B cell (primary cell): ENCODE results near the gene TMEM201. TPM values are rescaled to one million over a fixed set of nuclear protein-coding genes. Genes with fewer than 3 reads are reported as not detected.
"Not testable (repeated sequence)": the region's sequence is repeated elsewhere in the genome, so short reads cannot be mapped to it uniquely, and the experiment has no call there.

Source experiments
- ATAC-seq: fragments of 200-7000 bp; cut with Tn5 transposase; one replicate; pipeline ENCODE4 v1.10.0; 2021; ENCODE audit warnings: low read depth, mild to moderate bottlenecking, moderate number of reproducible peaks, moderate library complexity
- CTCF ChIA-PET: fragments of 350-600 bp; sonication (Branson Sonifier 250); formaldehyde crosslinking; loops from one replicate; lab custom pipeline; 2021; ENCODE audit warnings: antibody characterized with exemption, inconsistent platforms; lab: Charles Lee
- POLR2A ChIA-PET: fragments of 350-600 bp; sonication (Branson Sonifier 250); formaldehyde crosslinking; loops from one replicate; lab custom pipeline; 2021; ENCODE audit warnings: antibody characterized with exemption; lab: Charles Lee
- DNase-seq: peaks from one replicate; pipeline ENCODE4 v3.0.0; 2013
- H2AFZ ChIP-seq: 2 replicates; pipeline ENCODE4 v1.6.1; 2012; ENCODE audit warnings: mild to moderate bottlenecking, low read depth, low read length; ENCODE audit not compliant: insufficient read depth, poor library complexity, severe bottlenecking
- H3K27ac ChIP-seq, 2 donors: 1 replicate in 1 of 2; 2 replicates in 1 of 2; pipeline ENCODE4 v1.5.1; 2012 to 2013; ENCODE audit warnings: low read length in 2 of 2, mild to moderate bottlenecking in 2 of 2, moderate library complexity in 1 of 2
- H3K27me3 ChIP-seq, 4 experiments: fragments of 200-600 bp in 1 of 4; sonication (generic) in 1 of 4; replicated peaks in 1 of 4; 1 replicate in 2 of 4; 2 replicates in 2 of 4; pipeline versions ENCODE4 v1.6.1 to v1.7.0; 2013 to 2016; ENCODE audit warnings: low read length in 3 of 4, mild to moderate bottlenecking in 2 of 4, mixed read lengths in 1 of 4, moderate library complexity in 1 of 4; ENCODE audit not compliant: insufficient read depth in 4 of 4, control insufficient read depth in 3 of 4; ENCODE audit errors: control extremely low read depth in 1 of 4
- H3K36me3 ChIP-seq, 2 experiments: replicated peaks in 1 of 2; 1 replicate in 1 of 2; 2 replicates in 1 of 2; pipeline versions ENCODE4 v1.6.1 to v1.7.1; 2013; ENCODE audit warnings: low read length in 1 of 2; ENCODE audit not compliant: insufficient read depth in 2 of 2, control insufficient read depth in 1 of 2; ENCODE audit errors: control extremely low read depth in 1 of 2, extremely low read depth in 1 of 2
- H3K4me1 ChIP-seq, 2 donors: fragments of 200-600 bp in 1 of 2; sonication (generic) in 1 of 2; 1 replicate in 1 of 2; 2 replicates in 1 of 2; pipeline versions ENCODE4 v1.5.1 to v1.6.1; 2013 to 2017; ENCODE audit warnings: low read length in 2 of 2; ENCODE audit not compliant: control insufficient read depth in 2 of 2, insufficient read depth in 2 of 2
- H3K4me2 ChIP-seq: replicated peaks from 2 replicates; pipeline ENCODE3; 2012; ENCODE audit warnings: mild to moderate bottlenecking, low read depth, low read length; ENCODE audit not compliant: poor library complexity, severe bottlenecking
- H3K4me3 ChIP-seq, 5 experiments: fragments of 200-600 bp in 1 of 5; sonication (generic) in 1 of 5; 1 replicate in 3 of 5; 2 replicates in 2 of 5; pipeline versions ENCODE4 v1.5.1 to v1.7.0; 2011 to 2016; ENCODE audit warnings: low read length in 4 of 5, mild to moderate bottlenecking in 4 of 5, low read depth in 2 of 5, control low read depth in 1 of 5, moderate library complexity in 1 of 5; ENCODE audit not compliant: insufficient read depth in 1 of 5; ENCODE audit errors: control extremely low read depth in 1 of 5, extremely low read depth in 1 of 5
- H3K79me2 ChIP-seq: fragments of 200-600 bp; sonication (generic); one replicate; pipeline ENCODE4 v1.6.0; 2016; ENCODE audit warnings: low read length; ENCODE audit not compliant: control insufficient read depth, insufficient read depth
- H3K9ac ChIP-seq: fragments of 200-600 bp; sonication (generic); 2 replicates; pipeline ENCODE4 v1.6.1; 2017; ENCODE audit warnings: mild to moderate bottlenecking, low read length, moderate library complexity
- H3K9me3 ChIP-seq, 3 donors: one replicate each; pipeline versions ENCODE4 v1.6.1 to v1.7.1; 2013; ENCODE audit warnings: low read length in 2 of 3; ENCODE audit not compliant: control insufficient read depth in 2 of 3, insufficient read depth in 1 of 3; ENCODE audit errors: control extremely low read depth in 1 of 3
- H4K20me1 ChIP-seq: 2 replicates; pipeline ENCODE4 v1.6.0; 2012; ENCODE audit warnings: mild to moderate bottlenecking, low read length; ENCODE audit not compliant: insufficient read depth, control insufficient read depth, poor library complexity, severe bottlenecking
- H3K27ac Mint-ChIP-seq: one replicate; pipeline ENCODE4 v1.8.0; 2021; ENCODE audit warnings: mixed read lengths
- H3K27me3 Mint-ChIP-seq: one replicate; pipeline ENCODE4 v1.8.0; 2021; ENCODE audit warnings: mixed read lengths
- H3K4me1 Mint-ChIP-seq: one replicate; pipeline ENCODE4 v1.8.0; 2021; ENCODE audit warnings: mixed read lengths
- H3K4me3 Mint-ChIP-seq: one replicate; pipeline ENCODE4 v1.8.0; 2021; ENCODE audit warnings: mixed read lengths
- H3K9me3 Mint-ChIP-seq: one replicate; pipeline ENCODE4 v1.8.0; 2022; ENCODE audit warnings: mixed read lengths; ENCODE audit not compliant: insufficient read depth
- EZH2 ChIP-seq: IDR thresholded peaks from 2 replicates; pipeline ENCODE4 v1.6.1; 2012; ENCODE audit warnings: borderline replicate concordance, low read depth, mild to moderate bottlenecking, moderate library complexity, low read length; ENCODE audit not compliant: insufficient read depth, poor library complexity, severe bottlenecking
- WGBS: methylation state at CpG from one replicate; pipeline ENCODE4 v1.1.5; 2013; ENCODE audit warnings: missing lambda C conversion rate; ENCODE audit not compliant: insufficient coverage; 5-methylcytosine and 5-hydroxymethylcytosine counted together
- intact Hi-C: fragments of 100-400 bp; cut with micrococcal nuclease; formaldehyde crosslinking; loops from one replicate; pipeline ENCODE4 v1.10.0; 2022
- polyA plus RNA-seq: library from polyadenylated mRNA; depleted of rRNA; stranded (reverse); fragments of >200 nt; gene quantifications from 2 replicates; pipeline ENCODE4 v1.2.3, GENCODE V29; 2012
- total RNA-seq, 2 donors: library from RNA; stranded (reverse); fragments of 120-200 nt in 1 of 2; gene quantifications; 1 replicate in 1 of 2; 2 replicates in 1 of 2; pipeline versions ENCODE4 v1.2.3 to v1.2.4, GENCODE V29; 2013 to 2022
- TF ChIP-seq, protein P1 (sequence below): fragments of 200-600 bp; IDR thresholded peaks from one replicate; pipeline ENCODE4 v1.8.0; 2022; ENCODE audit warnings: antibody characterized with exemption, mild to moderate bottlenecking

TMEM201 gene
- total and polyA plus RNA-seq, 2 donors (not counting 1 experiment from before 2014, with no cell fraction given) = 6.5 to 9.1 TPM

DNA sequence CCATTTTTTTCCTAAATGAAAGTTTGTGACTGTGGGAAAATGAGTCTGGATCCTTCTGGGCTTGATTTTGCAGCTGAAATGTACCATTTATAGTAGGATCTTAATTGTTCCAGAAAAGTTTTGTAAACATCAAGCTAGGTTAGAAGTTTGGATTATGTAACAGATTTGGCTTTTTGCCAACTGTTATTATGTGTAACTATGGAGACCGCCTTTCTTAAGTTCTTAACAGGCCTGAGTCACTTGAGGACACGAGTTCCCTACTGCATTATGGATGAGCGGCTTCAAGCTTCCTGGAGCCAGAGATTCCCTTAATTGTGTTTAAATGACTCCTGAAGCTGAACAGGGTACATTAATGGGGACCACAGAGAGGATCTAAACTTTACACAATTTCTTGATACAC is 27.3 kb upstream of the TMEM201 start:
- no peak overlapping the region for H3K27ac Mint-ChIP-seq
- no peaks in the 10 kb centered on the region for H3K27me3 Mint-ChIP-seq
- no peak overlapping the region for H3K4me3 Mint-ChIP-seq
- Histone ChIP-seq H3K9ac (no peak overlapping the region), H4K20me1 (peaks cover 6% of the 10 kb centered on the region), H3K9me3 (no peaks in the 10 kb centered on the region), H3K4me3 (no peak overlapping the region), H2AFZ (no peak overlapping the region), H3K4me2 (no peak overlapping the region), H3K36me3 (peaks cover 0 to 16% of the 10 kb centered on the region in 2 experiments), H3K79me2 (peaks cover 6% of the 10 kb centered on the region), H3K4me1 (no peaks in the 10 kb centered on the region), H3K27me3 (no peaks in the 10 kb centered on the region), H3K27ac (no peak overlapping the region)
- peaks cover 6% of the 10 kb centered on the region for H3K4me1 Mint-ChIP-seq
- no peak for ATAC-seq
- intact Hi-C loops = no loop called here
- ChIA-PET POLR2A (no interaction called here), CTCF (interaction anchor here (0.6 to 1.4 kb wide), 3 partner anchors 12 to 707 kb away, joined by 3 to 4 read pairs (median 3); no protein-coding TSS in a partner anchor)
- TF ChIP-seq, protein P1, sequence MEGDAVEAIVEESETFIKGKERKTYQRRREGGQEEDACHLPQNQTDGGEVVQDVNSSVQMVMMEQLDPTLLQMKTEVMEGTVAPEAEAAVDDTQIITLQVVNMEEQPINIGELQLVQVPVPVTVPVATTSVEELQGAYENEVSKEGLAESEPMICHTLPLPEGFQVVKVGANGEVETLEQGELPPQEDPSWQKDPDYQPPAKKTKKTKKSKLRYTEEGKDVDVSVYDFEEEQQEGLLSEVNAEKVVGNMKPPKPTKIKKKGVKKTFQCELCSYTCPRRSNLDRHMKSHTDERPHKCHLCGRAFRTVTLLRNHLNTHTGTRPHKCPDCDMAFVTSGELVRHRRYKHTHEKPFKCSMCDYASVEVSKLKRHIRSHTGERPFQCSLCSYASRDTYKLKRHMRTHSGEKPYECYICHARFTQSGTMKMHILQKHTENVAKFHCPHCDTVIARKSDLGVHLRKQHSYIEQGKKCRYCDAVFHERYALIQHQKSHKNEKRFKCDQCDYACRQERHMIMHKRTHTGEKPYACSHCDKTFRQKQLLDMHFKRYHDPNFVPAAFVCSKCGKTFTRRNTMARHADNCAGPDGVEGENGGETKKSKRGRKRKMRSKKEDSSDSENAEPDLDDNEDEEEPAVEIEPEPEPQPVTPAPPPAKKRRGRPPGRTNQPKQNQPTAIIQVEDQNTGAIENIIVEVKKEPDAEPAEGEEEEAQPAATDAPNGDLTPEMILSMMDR = no peak
- TF ChIP-seq EZH2 = no peak
- 83% methylated on average over 1 of the region's 3 CpGs for WGBS
- no peak for DNase-seq
- H3K9me3 Mint-ChIP-seq = no peaks in the 10 kb centered on the region

DNA sequence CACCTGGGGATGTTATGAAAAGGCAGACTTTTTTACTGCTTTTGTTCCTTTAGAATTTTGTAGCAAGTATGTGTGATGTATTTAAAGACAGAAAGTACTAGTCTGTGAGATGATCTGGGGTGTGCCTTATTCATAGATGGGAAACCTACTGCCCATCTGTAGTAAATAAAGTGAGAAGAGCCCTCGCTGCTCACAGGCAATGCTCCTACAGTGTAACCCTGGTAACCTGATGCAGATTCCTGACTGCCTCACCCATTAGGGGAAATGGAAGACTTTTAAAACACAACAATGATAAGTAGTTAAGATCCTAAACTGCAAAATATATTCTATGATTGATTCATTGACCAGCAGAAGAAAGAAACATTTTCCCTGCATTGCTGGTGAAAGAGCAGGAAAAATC is 19.4 kb upstream of the TMEM201 start:
- CTCF ChIA-PET = interaction anchor here (1.0 to 1.6 kb wide), 2 partner anchors 38 to 75 kb away, joined by 3 to 7 read pairs; no protein-coding TSS in a partner anchor
- Mint-ChIP-seq H3K27me3 (no peaks in the 10 kb centered on the region), H3K4me1 (peaks cover 11% of the 10 kb centered on the region), H3K27ac (no peak overlapping the region), H3K4me3 (no peak overlapping the region), H3K9me3 (no peaks in the 10 kb centered on the region)
- no peaks in the 10 kb centered on the region for H3K27me3 ChIP-seq
- ATAC-seq = no peak
- TF ChIP-seq EZH2 = no peak
- TF ChIP-seq, protein P1 = no peak
- H3K79me2 ChIP-seq = no peaks in the 10 kb centered on the region
- no peak for DNase-seq
- WGBS = no CpG with 5 or more reads among the region's 1 CpG
- POLR2A ChIA-PET = interaction anchor here (0.8 kb wide), 1 partner anchor 24 kb away, joined by 3 read pairs; no protein-coding TSS in a partner anchor
- no peaks in the 10 kb centered on the region for H3K9me3 ChIP-seq
- H2AFZ ChIP-seq = no peak overlapping the region
- no peak overlapping the region for H3K27ac ChIP-seq
- H3K4me1 ChIP-seq = no peaks in the 10 kb centered on the region
- no peak overlapping the region for H3K4me3 ChIP-seq
- H4K20me1 ChIP-seq = no peaks in the 10 kb centered on the region
- no peak overlapping the region for H3K9ac ChIP-seq
- intact Hi-C loops = no loop called here
- peaks cover 2 to 3% of the 10 kb centered on the region in 2 experiments for H3K36me3 ChIP-seq
- no peak overlapping the region for H3K4me2 ChIP-seq

DNA sequence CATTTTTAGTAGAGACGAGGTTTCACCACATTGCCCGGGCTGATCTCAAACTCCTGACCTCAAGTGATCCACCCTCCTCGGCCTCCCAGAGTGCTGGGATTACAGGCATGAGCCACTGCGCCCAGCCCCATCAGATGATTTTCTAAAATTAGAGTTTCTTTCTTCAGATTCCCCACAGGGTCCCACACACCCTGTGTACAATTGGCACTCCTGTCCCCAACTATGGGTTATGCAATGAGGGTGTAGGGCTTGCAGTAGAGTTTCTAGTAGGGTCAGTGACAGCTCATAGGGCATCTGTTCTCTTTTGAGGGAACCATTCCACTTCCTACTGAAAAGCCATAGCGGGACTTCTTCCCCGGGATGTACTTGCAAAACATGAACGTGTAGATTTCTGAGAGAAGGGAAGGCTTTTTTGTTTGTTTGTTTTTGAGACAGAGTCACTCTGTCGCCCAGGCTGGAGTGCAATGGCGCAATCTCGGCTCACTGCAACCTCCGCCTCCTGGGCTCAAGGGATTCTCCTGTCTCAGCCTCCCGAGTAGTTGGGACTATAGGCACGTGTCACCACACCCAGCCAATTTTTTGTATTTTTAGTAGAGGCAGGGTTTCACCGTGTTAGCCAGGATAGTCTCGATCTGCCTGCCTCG is 17.7 kb upstream of the TMEM201 start:
- H3K27ac ChIP-seq, H3K27ac Mint-ChIP-seq, ATAC-seq, H3K9ac ChIP-seq, H3K4me2 ChIP-seq, H3K79me2 ChIP-seq, intact Hi-C loops, H3K27me3 ChIP-seq, H3K4me3 ChIP-seq, POLR2A ChIA-PET, H3K27me3 Mint-ChIP-seq, H3K4me3 Mint-ChIP-seq, DNase-seq, H3K9me3 ChIP-seq, H4K20me1 ChIP-seq, H2AFZ ChIP-seq, H3K4me1 ChIP-seq, H3K9me3 Mint-ChIP-seq, H3K36me3 ChIP-seq: not testable (repeated sequence)
- peaks cover 11% of the 10 kb centered on the region for H3K4me1 Mint-ChIP-seq
- WGBS = 97% methylated on average over 10 of the region's 16 CpGs
- CTCF ChIA-PET = interaction anchor here (0.9 to 1.6 kb wide), 4 partner anchors 18 to 80 kb away, joined by 3 to 7 read pairs (median 6); no protein-coding TSS in a partner anchor
